Colon (tissue), 2 donors: Measurements from ENCODE around the gene SPNS2.

Source experiments
- FAIRE-seq: peaks from 2 replicates; lab custom pipeline; 2012; peaks lifted over from hg19 to GRCh38; lab: Jason Lieb, UNC
- donor health status: control.
- donor health status: control.

Gene SPNS2

GRCh38 chr17:4520060-4520893 lies 21.6 kb downstream of the SPNS2 start:
- FAIRE-seq: no peak

- no peak for FAIRE-seq
These were observed 22.4 kb downstream of the SPNS2 start for GRCh38 chr17:4520894-4521600.

DNA sequence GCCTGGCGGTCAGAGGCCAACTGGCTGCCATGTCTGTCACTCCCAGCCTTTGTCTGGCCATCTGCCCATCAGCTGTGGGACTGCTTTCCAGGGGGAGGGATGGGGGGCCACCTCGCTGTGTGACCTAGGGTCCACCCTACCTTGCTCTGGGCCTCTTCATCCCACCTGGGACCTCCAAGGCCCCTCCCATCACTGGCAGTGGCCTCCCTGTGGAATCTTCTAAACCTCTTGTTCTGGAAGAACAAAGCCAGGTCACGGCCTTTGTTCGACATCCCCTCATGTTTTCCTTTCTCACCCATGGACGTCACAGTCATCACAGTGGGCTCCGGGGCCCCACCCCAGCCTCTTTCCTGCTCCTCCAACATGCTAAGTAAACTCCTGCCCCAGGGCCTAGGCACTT lies 24.0 kb downstream of the SPNS2 start:
- no peak for FAIRE-seq

GRCh38 chr17:4523946-4524345 lies 25.3 kb downstream of the SPNS2 start:
- FAIRE-seq: no peak

GRCh38 chr17:4525691-4526397 lies 27.2 kb downstream of the SPNS2 start:
- FAIRE-seq: no peak

- no peak for FAIRE-seq
These were observed 28.5 kb downstream of the SPNS2 start for GRCh38 chr17:4527134-4527533.

DNA sequence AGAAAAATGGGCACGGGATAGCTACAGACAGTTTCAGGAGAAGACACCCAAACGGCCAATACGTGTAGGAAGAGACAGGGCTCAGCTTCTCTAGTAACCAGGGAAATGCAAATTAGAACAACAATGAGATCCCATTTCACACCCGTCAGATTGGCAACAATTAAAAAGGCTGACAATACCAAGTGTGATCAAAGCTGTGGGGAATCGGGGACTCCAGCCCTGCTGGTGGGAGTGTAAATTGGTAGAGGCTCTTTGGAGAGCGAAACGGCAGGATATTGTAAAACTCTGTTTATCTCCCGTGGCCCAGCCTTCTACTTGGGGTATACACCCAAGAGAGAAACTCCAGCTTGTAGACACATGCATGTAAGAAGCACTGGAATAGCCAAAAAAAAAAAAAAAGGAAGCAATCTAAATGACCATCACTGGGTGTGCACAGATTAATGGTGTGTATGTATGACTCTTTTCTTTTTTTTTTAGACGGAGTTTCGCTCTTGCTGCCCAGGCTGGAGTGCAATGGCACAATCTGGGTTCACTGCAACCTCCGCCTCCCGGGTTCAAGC lies 29.0 kb downstream of the SPNS2 start:
- no peak for FAIRE-seq

DNA sequence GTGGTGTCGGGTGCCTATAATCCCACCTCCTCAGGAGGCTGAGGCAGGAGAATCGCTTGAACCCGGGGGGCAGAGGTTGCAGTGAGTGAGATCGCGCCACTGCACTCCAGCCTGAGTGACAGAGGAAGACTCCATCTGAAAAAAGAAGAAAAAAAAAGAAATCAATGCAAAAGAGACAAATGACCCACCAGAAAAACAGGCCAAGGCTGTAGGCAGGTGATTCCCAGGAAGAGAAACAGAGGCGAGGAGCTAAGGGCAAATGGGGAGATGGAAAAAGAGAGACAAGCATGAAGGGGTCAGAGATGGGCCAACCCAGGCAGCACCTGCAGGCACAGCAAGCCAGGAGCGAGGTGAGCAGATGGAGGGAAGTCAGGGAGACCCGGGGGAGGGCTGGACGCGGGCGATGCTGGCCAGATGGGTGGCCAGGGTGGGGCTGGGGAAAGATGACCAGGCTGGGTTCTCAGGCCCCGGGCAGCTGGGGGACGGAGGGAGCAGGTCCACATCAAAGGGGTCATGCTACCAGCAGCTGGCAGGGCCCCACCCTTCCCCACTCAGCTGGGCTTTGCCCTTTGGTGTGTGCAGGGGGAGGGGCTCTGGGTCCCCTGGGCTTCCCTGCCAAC lies 31.0 kb downstream of the SPNS2 start:
- no peak for FAIRE-seq

DNA sequence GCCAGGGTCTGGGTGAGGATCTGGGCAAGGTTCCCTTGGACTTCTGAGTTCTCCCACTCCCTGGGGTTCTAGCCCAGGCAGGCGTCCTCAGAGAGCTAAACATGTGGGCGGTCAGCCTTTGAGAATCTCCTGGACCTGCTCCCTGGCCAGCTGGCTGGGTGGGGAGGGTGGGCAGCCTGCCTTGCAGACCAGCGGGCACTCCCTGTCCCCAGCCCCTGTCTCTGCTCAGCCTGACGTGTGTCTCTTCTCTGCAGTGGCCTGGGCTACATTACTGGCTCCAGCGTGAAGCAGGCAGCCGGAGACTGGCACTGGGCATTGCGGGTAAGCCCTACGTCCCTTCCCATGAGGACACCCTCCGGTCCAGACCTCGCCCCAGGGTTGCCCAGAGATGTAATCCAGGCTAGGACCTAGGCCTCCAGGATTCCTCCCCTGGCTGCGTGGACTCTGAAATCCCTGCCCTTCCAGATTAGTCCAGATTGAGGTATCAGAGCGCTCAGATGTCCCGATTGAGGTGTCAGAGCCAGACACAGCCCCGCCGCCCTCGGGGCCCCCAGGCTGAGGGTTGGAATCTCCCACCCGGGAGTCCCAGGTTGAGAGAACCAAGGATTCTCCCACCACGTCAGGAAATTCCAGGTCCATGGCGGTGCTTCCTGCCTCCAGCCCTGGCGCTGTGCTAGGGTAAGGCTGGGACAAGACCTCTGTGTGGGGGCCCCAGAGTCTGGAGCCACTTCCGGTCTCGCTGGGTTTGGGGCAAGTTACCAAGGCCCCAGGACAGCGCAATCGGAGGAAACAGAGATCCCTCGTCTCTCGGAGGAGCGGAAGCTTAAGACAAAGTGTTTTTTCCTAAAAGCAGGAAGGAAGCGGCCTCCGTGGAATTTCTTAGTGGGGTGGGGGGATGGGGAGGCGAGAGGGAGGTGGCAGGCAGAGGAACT lies 32.4 kb downstream of the SPNS2 start:
- no peak for FAIRE-seq

GRCh38 chr17:4531988-4532736 lies 33.5 kb downstream of the SPNS2 start:
- FAIRE-seq: no peak

GRCh38 chr17:4532860-4533522 lies 34.3 kb downstream of the SPNS2 start:
- FAIRE-seq: no peak

- no peak for FAIRE-seq
These were observed 35.1 kb downstream of the SPNS2 start for GRCh38 chr17:4533523-4534504.

DNA sequence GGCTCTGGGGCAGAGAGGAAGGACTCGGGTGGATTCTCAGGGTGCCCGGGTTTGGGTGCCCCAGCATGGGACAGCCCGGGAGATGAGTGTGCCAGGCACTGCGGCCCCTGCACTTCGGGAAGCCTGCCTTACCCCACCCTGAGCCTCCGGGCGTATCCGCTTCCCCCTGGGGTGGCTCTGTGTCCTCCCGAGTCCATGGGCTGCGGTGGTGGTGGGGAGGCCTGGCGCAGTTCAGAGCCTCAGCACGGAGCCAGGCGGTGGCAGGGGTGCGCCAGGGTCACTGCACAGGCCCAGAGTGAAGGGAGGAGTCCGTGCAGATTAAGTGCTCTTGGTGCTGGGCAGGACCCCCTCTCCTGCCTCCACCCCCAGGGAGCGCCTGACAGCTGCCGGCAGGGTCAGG lies 35.8 kb downstream of the SPNS2 start:
- no peak for FAIRE-seq

- no peak for FAIRE-seq
These were observed 36.4 kb downstream of the SPNS2 start for GRCh38 chr17:4534928-4535666.

DNA sequence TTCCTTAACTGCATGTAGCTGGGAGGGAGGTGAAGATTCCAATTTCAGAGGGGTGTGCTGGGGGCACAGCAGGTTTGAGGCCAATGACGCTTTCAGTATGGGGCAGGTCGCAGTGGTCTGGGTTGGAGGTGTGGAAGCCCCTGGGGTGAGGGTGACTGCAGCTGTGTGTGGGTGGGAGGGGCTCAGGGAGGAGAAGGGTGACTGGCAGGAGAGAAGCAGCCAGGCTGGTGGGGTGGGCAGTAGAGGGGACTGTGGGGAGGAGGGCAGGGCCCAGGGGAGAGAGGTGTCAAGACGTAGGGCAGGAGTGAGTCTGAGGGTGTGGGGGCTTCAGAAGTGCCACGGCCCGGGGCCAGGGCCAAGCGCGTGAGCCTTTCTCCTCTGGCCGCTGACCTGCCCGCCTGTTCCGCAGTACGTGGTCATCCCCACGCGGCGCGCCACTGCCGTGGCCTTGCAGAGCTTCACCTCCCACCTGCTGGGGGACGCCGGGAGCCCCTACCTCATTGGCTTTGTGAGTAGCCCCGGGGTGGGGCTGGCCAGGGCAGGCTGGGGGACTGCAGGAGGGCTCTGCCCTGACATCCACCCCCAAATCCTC lies 37.1 kb downstream of the SPNS2 start:
- no peak for FAIRE-seq

GRCh38 chr17:4536259-4536741 lies 37.6 kb downstream of the SPNS2 start:
- FAIRE-seq: no peak

DNA sequence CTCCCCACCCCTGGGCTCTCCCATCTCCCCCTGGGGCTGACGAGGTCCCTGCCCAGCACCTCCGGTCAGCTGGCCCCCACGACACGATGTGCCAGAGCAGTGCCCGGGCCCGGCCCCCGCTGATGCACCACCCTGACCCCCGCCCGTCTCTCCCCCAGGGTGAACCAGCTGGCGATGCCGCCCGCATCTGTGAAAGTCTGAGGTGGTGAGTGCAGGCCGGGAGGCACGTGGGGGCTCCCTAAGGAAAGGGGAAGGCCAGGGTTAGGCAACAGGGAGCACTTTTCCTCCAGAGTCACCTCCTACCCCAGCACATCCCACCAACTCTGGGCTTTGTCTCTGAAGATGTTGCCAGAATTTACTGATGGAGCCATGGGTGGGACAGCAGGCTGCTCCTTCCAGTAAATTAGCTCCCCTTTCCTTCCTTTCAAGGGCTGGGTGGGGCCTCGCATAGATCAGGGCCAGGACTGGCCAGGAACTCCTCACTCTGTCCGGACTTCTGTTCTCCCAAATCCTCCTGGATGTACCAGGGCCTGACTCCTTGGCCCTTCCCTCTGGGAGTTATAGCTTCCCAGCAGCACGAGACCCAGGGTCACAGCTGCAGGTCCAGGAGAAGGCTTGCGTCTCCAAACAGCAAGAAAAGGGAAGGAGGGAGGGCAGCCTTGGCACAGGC lies 38.2 kb downstream of the SPNS2 start:
- FAIRE-seq: no peak
